NCI-H2196 treated with DMSO at 0.1 percent for 48 hours (cell line): ENCODE measurements around the gene IL23R.

Source experiments
- DNase-seq: peaks from one replicate; lab custom pipeline; 2025; ENCODE audit not compliant: unreplicated experiment; lab: John Stamatoyannopoulos, UW

IL23R gene

DNA sequence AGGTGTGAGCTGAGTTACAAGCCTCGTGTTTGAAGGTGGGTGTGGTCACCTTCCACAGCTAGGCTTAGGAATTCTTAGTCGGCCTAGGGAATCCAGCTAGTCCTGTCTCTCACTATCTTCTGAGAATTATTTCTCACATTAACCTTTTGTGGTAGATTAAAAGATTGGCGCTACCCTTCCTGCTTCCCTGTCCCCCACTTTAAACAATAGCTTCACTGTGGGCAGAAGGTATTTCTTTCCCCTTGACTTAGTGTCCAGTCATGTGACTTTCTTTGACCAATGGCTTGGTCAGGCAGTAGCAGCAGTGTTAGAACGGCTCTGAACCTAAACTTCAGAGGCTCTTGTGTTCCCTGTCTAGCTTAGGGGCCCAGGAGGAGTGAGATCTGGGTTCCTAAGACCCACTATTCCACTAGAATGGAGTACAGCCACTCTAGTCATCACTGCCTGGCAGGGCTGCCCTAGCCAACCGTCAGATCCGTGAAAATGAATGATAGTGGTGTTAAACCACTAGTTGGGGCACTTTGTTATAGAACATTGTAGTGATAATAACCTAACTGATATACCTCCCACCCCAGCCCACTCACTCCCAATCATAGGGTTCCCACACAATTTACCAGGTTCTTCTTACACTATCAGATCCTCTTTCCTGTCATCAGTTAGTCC, 17.6 kb upstream of the IL23R start:
- DNase-seq, result no peak

DNA sequence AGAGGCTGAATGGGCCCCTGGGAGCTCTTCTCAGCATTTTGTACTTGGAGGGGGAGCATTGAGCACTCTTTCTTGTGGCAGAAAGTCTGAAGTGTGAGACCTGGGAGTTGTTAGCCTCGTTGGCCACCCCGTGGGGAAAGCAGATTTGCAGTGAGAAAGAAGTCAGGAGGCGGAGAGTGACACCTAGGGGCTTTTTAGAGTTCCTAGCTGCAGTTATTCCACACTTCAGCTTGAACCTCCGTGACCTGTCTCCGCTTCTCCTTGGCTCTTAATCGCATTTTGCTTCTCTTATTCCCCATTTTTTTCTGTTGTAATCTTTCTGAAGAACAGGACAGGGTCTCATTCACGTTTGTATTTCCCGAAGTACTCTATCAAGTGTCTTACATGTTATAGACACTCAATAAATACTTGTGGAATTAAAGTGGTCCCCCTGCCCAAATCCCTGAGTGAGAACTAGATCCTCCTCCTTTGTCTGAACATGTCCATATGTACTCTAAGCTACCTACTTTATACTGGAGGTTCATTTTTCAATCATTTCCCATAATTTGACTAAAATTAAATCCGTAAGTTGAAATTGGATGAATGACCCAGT, 17.0 kb upstream of the IL23R start:
- DNase-seq, result peak; percentile 61

DNA sequence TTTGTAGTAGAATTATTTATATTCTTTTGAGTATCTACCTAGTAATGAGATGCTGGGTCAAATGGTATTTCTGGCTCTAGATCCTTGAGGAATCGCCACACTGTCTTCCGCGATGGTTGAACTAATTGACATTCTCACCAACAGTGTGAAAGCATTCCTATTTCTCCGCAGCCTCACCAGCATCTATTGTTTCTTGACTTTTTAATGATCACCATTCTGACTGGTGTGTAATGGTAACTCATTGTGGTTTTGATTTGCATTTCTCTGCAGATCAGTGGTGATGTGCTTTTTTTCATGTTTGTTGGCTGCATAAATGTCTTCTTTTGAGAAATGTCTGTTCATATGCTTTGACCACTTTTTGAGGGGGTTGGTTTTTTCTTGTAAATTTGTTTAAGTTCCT, 15.3 kb upstream of the IL23R start:
- no peak for DNase-seq

DNA sequence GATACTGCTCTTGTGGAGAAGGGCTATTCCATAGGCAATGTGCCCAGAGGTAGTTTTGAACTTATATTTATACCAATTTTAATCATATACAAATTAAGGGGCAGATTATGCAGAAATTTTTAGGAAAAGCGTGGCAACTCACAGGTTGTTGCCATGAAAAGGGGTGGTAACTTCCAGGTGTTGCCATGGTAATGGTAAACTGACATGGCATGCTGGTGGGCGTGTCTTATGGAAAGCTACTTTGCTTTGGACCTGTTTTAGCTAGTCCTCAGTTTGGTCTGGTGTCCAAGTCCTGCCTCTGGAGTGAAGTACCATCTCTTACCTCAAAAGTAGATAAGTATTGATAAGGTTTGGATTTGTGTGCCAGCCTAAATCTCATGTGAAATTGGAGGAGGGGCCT, 7.9 kb upstream of the IL23R start:
- no peak for DNase-seq

DNA sequence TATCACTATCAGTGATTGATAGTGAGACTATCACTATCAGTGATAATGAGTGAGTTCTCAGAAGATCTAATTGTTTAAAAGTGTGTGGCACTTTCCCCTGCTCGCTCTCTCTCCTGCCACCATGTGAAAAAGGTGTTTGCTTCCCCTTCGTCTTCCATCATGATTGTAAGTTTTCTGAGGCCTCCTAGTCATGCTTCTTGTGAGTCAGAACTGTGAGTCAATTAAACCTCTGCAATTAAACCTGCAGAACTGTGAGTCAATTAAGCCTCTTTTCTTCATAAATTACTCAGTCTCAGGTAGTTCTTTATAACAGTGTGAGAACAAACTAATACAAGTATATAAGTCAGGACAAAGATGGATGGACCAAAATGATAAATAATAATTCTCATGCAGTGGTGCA, 7.0 kb upstream of the IL23R start:
- no peak for DNase-seq

DNA sequence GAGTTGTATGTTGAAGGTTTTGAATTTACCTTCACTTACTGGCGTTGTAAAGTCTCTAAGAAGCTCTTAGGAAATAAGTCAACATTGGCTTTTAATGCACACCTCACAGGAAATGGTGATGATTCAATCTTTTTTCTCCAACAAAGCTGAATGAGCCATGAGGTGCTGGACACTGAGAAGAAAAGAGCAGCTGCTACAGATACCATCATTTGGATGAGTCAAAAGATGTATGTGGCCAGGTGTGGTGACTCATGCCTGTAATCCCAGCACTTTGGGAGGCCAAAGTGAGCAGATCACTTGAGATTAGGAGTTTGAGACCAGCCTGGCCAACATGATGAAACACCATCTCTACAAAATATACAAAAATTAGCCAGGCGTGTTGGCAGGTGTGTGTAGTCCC, 3.3 kb upstream of the IL23R start:
- DNase-seq, result peak; percentile 38

DNA sequence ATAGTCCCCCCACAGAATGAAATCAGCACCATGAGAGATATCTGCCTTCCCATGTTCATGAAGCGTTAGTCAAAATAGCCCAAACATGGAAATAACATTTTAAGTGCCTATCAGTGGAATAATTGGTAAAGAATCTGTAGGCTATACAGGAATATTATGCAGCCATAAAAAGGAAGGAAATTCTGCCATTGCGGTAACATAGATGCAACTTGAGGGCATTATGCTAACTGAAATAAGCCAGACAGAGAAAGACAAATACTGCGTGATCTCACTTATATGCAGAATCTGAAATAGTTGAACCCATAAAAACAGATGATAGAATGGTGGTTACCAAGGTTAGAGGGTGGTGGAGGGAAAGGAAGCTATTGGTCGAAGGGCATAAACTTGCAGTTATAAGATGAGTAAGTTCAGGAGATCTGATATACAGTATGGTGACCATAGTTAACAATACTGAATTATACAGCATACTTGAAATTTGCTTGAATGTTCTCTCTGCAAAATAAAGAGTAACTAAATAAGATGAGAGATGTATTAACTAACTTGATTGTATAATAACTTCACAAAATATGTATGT, 699 bp upstream of the IL23R start:
- DNase-seq, result no peak

DNA sequence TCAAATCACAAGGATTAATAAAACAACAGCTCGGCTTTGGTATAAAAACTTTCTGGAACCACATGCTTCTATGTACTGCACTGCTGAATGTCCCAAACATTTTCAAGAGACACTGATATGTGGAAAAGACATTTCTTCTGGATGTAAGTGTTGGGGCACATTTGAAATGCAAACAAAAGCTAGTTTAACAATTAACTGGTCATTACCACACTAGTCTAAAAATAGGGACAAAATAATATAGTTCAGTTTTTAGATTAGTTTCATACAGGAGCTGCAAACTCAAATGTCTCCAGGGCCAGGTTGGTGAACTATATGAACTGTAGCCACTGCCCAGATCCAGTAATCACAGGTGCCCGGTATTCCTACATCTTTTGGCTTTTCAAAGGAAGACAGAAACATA, 3.2 kb downstream of the IL23R start:
- DNase-seq, result no peak

DNA sequence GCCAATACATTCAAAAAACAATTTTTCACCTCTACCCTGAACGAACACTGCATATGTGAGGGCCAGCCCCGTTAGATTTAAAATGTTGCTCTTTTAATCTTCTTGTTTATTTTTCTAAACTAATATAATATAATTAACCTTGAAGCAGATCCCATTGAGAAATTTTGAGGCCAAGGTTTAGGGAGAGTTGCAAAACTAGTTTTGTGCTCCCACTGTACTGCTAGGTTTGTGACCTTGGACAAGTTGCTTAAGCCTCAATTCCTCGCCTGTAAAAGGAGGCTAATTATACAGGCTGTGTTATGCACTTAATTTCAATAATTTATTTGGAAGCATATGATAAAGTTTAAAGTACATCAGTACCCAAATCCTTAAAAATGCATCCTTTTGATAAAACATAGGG, 3.7 kb downstream of the IL23R start:
- DNase-seq, result no peak

DNA sequence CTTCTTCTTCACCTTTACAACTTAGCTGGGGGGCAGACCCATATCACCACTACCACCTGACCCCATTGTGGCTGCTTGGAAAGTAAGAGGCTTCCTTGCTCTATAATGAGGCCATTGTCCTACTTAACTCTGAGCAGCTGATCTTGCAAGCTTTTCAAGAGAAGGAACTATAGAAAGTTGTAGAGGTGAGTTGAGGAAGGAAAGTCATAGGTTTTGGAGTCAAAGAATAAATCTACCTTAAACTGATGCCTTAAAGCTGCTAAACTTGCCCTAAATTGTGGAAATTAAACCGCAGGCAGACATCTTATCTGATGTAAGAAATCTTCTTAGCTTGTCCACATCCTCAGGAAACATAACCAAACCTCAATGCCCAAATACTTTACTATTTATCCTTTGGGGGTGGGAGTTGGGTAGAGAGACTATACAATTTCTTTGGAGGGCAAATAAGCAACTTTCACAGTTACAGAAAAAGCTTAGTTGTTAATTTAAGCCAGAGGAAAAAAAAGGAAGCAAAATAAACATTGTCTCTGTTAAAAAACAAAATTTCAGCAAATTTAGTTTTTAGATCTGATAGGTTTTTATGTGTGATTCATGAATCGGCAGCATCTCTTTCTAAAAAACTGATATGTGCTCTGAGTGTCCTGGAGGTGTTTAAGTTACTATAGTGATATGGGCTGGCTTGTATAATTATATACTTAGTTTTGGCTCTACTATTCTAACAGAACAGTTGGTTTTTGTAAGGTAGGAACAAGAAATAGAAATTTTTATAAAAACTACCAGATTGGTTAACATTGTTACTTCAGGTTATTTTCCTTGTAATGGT, 4.7 kb downstream of the IL23R start:
- no peak for DNase-seq

DNA sequence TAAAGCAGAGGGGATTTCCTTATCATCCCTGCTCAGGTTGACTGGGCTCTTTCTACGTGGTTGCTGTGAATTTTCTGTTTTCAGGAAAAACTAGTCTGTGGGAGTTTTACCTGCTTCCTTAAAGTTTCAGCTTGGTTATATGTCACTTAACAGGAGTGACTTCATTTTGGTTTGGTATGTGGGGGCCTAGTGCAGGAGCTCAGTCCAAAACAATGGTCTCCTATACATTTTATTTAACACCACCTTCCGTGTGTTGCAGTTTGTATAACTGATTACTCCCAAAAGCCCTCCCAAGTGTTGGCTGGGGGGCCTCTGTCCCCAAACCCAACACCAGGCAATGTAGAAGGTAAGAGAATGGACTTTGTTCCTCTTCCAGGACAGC, 5.3 kb downstream of the IL23R start:
- no peak for DNase-seq

DNA sequence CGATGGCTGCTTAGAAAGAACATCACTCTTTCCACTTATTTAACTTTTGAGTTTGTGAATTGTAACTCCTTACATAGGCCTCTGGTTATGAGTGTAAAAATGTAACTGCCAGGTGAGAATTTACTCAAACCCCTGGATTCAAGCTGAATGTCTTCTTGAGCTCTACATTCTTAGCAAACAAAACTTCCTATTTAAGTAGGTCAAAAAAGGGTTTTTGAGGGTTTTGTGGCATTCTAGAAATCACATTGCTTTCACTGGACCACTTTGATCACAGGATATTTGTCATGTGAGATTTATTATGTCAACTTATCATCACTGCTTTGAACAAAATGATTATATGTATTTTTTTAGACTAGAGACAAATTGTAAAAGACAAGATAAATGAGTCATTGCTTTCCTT, 5.7 kb downstream of the IL23R start:
- DNase-seq, result no peak

DNA sequence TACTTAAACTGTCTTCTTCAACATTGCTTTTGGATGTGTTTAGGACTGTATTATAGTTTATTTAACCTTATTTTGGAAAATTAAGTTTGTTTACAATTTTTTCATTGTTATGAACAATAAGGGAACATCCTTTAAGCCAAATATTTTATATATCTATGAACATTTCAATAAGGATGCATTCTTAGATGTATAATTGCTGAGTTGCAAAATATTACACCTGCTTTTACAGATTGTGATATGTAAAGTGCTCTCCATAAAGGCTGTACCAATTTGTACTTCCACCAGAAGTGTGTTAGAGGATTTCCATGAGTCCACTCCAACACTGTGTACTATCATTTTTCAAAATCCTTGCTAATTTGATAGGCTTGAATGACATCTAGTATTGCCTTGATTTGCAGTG, 7.7 kb downstream of the IL23R start:
- DNase-seq, result no peak

DNA sequence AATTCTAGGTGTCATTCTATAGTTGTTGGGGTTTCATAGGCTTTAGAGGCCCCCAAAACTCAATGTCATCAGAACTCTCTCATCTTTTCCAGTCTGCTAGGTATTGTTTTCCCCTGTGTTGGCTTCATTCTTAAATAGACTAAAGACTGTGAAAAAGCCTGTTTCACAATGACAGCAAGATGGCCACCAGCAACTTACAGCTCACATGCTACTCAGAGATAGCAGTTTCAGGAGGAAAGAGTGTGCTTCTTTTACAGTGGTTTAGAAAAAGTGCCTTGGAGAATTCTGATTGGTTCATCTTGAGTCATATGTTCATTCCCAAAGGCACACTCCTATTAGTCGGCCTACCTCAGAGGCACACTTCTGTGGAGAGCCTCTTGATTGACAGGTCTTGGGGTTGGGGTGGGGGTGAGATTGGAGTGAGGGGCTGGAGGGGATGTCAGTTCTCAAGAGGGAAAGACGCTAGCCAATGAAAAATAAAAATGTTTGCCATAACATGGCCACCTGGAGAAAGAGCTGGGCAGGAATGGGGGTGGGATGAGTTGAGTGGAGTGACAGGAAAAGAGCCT, 8.5 kb downstream of the IL23R start:
- DNase-seq, result no peak

DNA sequence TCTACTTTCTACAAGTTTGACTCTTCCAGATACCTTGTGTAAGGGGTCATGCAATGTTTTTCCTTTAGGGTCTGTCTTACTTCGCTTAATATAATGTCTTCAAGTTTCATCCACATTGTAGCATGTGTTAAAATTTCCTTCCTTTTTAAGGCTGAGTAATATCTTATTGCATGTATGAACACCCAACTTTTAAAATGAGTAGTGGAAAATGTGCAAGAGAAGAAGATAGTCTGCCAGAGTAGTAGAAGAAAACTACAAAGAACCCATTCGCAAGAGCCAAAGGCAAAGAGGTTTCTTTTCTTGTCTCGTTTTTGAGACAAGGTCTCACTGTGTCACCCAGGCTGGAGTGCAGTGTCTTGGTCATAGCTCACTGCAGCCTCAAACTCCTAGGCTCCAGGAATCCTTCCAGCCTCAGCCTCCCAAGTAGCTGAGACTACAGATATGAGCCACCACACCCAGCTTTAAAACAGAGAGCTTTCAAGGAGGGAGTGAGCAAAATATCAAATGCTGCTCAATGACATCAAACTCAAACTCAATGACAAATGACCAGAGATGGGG, 9.4 kb downstream of the IL23R start:
- DNase-seq, result no peak

DNA sequence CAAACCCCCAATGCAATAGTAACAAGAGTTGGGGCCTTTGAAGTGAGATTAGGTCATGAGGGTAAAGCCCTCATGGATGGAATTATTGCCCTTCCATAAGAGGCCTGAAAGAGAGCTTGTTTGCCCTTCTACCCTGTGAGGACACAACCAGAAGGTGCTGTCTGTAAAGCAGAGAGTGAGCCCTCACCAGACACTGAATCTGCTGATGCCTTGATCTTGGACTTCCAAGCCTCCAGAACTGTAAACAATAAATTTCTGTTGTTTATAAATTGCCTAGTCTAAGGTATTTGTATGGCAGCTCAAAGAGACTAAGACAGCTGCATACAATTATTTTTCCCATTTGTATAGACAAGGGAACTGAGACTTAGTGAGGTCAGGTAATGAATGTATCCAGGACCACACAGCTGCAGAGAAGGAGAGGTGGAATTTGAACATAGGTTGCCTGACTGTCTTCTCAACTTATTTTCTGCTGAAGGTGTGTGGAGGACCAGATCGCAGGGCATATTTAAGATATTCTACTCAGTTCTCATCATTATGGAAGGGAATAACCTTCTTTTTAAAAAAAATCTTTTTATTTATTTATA, 18.7 kb downstream of the IL23R start:
- no peak for DNase-seq

DNA sequence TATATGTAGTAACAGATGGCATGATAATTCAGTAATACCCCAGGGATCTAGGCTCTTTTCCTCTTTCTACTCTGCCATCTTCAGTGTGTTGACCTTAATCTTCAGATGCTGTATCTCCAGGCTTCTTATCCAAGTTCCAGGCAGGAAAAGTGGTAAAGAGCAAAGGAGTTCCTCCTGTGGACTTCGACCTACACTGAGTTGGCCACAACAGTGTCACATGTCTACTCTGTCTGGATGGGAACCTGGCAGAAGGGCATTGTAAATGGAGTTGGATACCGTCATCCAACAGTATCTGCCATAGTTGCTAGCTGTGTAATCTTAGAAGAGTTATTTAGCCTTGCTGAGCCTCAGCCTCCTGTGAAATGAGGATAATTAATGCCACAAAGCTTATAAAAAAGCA, 21.9 kb downstream of the IL23R start:
- DNase-seq, result no peak

DNA sequence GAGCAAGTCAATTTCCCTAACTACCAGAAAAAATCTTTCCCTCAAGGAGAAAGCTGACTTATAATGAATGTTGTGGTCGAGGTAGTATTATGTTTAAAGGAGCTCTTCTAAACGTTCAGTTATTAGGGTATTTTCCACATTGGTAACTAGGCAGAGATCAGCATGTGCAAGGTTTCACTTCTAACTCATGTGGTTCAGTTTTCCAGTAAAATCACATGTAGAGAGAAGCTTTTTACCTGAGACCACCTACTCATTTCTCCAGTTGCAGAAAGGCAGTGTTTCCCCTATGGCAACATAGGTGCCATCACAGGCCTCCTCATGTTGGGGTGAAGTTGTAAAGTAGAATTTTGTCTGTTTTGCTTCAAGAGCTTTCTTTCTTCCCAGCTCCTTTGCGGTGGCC, 23.7 kb downstream of the IL23R start:
- no peak for DNase-seq

DNA sequence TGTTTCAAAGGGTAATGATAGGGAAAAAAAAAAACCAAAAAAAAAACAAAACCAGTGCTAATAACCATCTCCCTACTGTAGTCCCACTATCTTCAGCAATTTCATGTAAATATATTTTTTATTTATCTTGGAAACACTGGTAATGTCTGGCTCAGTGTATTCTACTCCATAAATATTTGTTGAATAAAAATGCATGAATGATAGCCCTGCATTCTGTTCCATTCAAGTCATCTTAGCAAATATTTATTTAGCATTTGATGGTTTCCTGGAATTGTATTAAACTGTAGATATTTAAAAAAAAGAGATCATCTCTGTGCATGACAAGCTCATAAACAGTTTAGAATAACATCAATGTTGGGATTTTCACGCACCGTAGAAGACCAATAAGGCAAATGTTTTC, 24.2 kb downstream of the IL23R start:
- DNase-seq, result no peak

DNA sequence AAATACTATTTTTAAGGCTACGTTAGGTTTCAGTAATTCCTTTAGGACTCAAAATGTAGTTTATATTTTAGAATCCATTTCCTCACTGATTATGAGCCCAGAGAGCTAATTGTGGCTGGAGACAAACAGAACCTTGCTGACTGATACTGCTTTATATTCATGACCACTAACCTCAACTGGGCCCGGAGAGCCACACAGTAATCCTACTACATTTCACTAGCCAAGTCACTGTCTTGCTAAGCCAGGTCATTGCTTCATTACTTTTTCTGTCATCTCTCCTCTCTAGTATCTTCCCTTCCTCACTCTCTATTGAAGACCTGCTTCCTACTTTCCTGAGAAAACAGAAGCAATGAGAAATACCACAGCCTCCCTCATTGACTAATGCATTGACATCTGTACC, 24.7 kb downstream of the IL23R start:
- no peak for DNase-seq
